Neural cell (in vitro differentiated cells): ENCODE data around the gene TMEM236. TPM values are rescaled to one million over a fixed set of nuclear protein-coding genes. Genes with fewer than 3 reads are reported as not detected.

Source experiments
- H2AFZ ChIP-seq: fragments of 200-600, 300-800 bp; sonication (generic), shearing (Covaris generic); 2 replicates; pipeline ENCODE4 v1.6.0; 2014; ENCODE audit warnings: low read depth, mild to moderate bottlenecking, antibody characterized with exemption, low read length, moderate library complexity
- H3F3A ChIP-seq: fragments of 200-600 bp; shearing (Covaris generic); 2 replicates; pipeline ENCODE4 v1.6.1; 2016; ENCODE audit warnings: mild to moderate bottlenecking, moderate library complexity, mixed read lengths, antibody characterized with exemption, low read length; ENCODE audit not compliant: insufficient read depth, poor library complexity, severe bottlenecking
- H3K27ac ChIP-seq: fragments of 200-600, 300-800 bp; sonication (generic), shearing (Covaris generic); 2 replicates; pipeline ENCODE4 v1.5.1; 2014; ENCODE audit warnings: mild to moderate bottlenecking, low read length, moderate library complexity
- H3K27me3 ChIP-seq: fragments of 300-800, 200-600 bp; sonication (generic), shearing (Covaris generic); 2 replicates; pipeline ENCODE4 v1.6.0; 2014; ENCODE audit warnings: mild to moderate bottlenecking, low read depth, low read length, moderate library complexity; ENCODE audit not compliant: insufficient read depth
- H3K36me3 ChIP-seq: fragments of 300-800, 200-600 bp; sonication (generic), shearing (Covaris generic); 2 replicates; pipeline ENCODE4 v1.5.1; 2014; ENCODE audit warnings: mild to moderate bottlenecking, antibody characterized with exemption, low read length, moderate library complexity; ENCODE audit not compliant: insufficient read depth
- H3K4me2 ChIP-seq: fragments of 300-800, 200-600 bp; sonication (generic), shearing (Covaris generic); 2 replicates; pipeline ENCODE4 v1.6.0; 2014; ENCODE audit warnings: mild to moderate bottlenecking, low read length
- H3K4me3 ChIP-seq: fragments of 300-800, 200-600 bp; sonication (generic), shearing (Covaris generic); 2 replicates; pipeline ENCODE4 v1.5.1; 2014; ENCODE audit warnings: mild to moderate bottlenecking, low read length, moderate library complexity
- H3K79me2 ChIP-seq: fragments of 200-600 bp; shearing (Covaris generic); replicated peaks from 2 replicates; pipeline ENCODE4 v1.6.0; 2014; ENCODE audit warnings: mild to moderate bottlenecking, low read length, moderate library complexity; ENCODE audit not compliant: insufficient read depth
- H3K9ac ChIP-seq: fragments of 300-800, 200-600 bp; sonication (generic), shearing (Covaris generic); 2 replicates; pipeline ENCODE4 v1.6.1; 2016; ENCODE audit warnings: mild to moderate bottlenecking, low read length, mixed read lengths
- H3K9me2 ChIP-seq: fragments of 200-600 bp; shearing (Covaris generic); 2 replicates; pipeline ENCODE4 v1.6.1; 2016; ENCODE audit warnings: mild to moderate bottlenecking, low read length, mixed read lengths; ENCODE audit not compliant: insufficient read depth
- H3K9me3 ChIP-seq: fragments of 200-600, 300-800 bp; sonication (generic), shearing (Covaris generic); 2 replicates; pipeline ENCODE4 v1.6.1; 2016; ENCODE audit warnings: mild to moderate bottlenecking, mixed run types, low read length, moderate library complexity, mixed read lengths
- H4K20me1 ChIP-seq: fragments of 200-600 bp; shearing (Covaris generic); 2 replicates; pipeline ENCODE4 v1.6.1; 2016; ENCODE audit warnings: mild to moderate bottlenecking, mixed run types; ENCODE audit not compliant: insufficient read depth
- CTCF ChIP-seq: fragments of 450-650 bp; IDR thresholded peaks from 2 replicates; pipeline ENCODE4 v1.5.1; 2014; ENCODE audit warnings: antibody characterized with exemption, mild to moderate bottlenecking, moderate library complexity; ENCODE audit not compliant: poor library complexity, severe bottlenecking
- EP300 ChIP-seq: fragments of 450-650 bp; conservative IDR thresholded peaks from 2 replicates; pipeline ENCODE4 v1.6.1; 2014; ENCODE audit warnings: antibody characterized with exemption, mild to moderate bottlenecking, moderate library complexity; ENCODE audit not compliant: poor library complexity, severe bottlenecking
- EZH2 ChIP-seq: fragments of 200-600, 300-800 bp; shearing (Covaris generic), sonication (generic); IDR thresholded peaks from 2 replicates; pipeline ENCODE4 v1.6.1; 2014; ENCODE audit warnings: antibody characterized with exemption, low read length, borderline replicate concordance, mild to moderate bottlenecking; ENCODE audit not compliant: insufficient read depth, poor library complexity, severe bottlenecking
- MXI1 ChIP-seq: fragments of 450-650 bp; conservative IDR thresholded peaks from 2 replicates; pipeline ENCODE4 v1.6.1; 2014; ENCODE audit warnings: antibody characterized with exemption, mild to moderate bottlenecking; ENCODE audit not compliant: poor library complexity, severe bottlenecking
- POLR2AphosphoS5 ChIP-seq: IDR thresholded peaks from 2 replicates; pipeline ENCODE4 v1.6.1; 2012
- RAD21 ChIP-seq: fragments of 450-650 bp; conservative IDR thresholded peaks from 2 replicates; pipeline ENCODE4 v1.6.1; 2014; ENCODE audit warnings: antibody characterized with exemption, mild to moderate bottlenecking, moderate library complexity
- REST ChIP-seq: IDR thresholded peaks from 2 replicates; pipeline ENCODE4 v1.6.1; 2012; ENCODE audit warnings: borderline replicate concordance
- SMC3 ChIP-seq: fragments of 450-650 bp; conservative IDR thresholded peaks from 2 replicates; pipeline ENCODE4 v1.6.1; 2014; ENCODE audit warnings: antibody characterized with exemption, mild to moderate bottlenecking, moderate library complexity; ENCODE audit not compliant: poor library complexity
- TAF1 ChIP-seq: IDR thresholded peaks from 2 replicates; pipeline ENCODE4 v1.6.1; 2012; ENCODE audit warnings: low read depth
- polyA plus RNA-seq: library from polyadenylated mRNA; depleted of rRNA; stranded (reverse); fragments of >200 nt; gene quantifications from 2 replicates; pipeline ENCODE4 v1.2.3, GENCODE V29; 2014

Gene TMEM236
- polyA plus RNA-seq, 1 donor from 2014 or later: 0.10 TPM

GRCh38 chr10:17765602-17766001 is 13.6 kb downstream of the TMEM236 start:
- TF ChIP-seq EP300: no peak
- TF ChIP-seq RAD21: no peak
- TF ChIP-seq TAF1: no peak
- Histone ChIP-seq H2AFZ (no peak overlapping the region), H3K27me3 (no peaks in the 10 kb centered on the region), H3K9ac (no peak overlapping the region), H3K9me2 (no peaks in the 10 kb centered on the region), H3K4me3 (no peak overlapping the region), H3K79me2 (no peaks in the 10 kb centered on the region), H3F3A (no peaks in the 10 kb centered on the region), H3K9me3 (no peaks in the 10 kb centered on the region), H3K36me3 (no peaks in the 10 kb centered on the region), H3K4me2 (no peak overlapping the region), H4K20me1 (no peaks in the 10 kb centered on the region), H3K27ac (no peak overlapping the region)

GRCh38 chr10:17766731-17767130 is 14.7 kb downstream of the TMEM236 start:
- TF ChIP-seq EZH2: no peak
- no peak for TF ChIP-seq CTCF
- no peak for TF ChIP-seq MXI1
- TF ChIP-seq SMC3: no peak
- no peak for TF ChIP-seq POLR2AphosphoS5
- TF ChIP-seq TAF1: no peak
- no peak for TF ChIP-seq REST
- Histone ChIP-seq H4K20me1 (no peaks in the 10 kb centered on the region), H3K27ac (no peak overlapping the region), H3K79me2 (no peaks in the 10 kb centered on the region), H3K9ac (no peak overlapping the region), H2AFZ (no peak overlapping the region), H3K36me3 (no peaks in the 10 kb centered on the region), H3K9me2 (no peaks in the 10 kb centered on the region), H3K27me3 (no peaks in the 10 kb centered on the region), H3F3A (no peaks in the 10 kb centered on the region), H3K9me3 (no peaks in the 10 kb centered on the region), H3K4me3 (no peak overlapping the region), H3K4me2 (no peak overlapping the region)

GRCh38 chr10:17768496-17768895 is 16.5 kb downstream of the TMEM236 start:
- no peak overlapping the region for H3K9ac ChIP-seq
- no peaks in the 10 kb centered on the region for H3K36me3 ChIP-seq
- H2AFZ ChIP-seq: no peak overlapping the region
- no peaks in the 10 kb centered on the region for H3K27me3 ChIP-seq
- no peaks in the 10 kb centered on the region for H3K79me2 ChIP-seq
- no peak overlapping the region for H3K27ac ChIP-seq
- H3F3A ChIP-seq: no peaks in the 10 kb centered on the region
- H3K9me2 ChIP-seq: no peaks in the 10 kb centered on the region
- no peak overlapping the region for H3K4me2 ChIP-seq
- H3K4me3 ChIP-seq: no peak overlapping the region
- H3K9me3 ChIP-seq: no peaks in the 10 kb centered on the region
- H4K20me1 ChIP-seq: no peaks in the 10 kb centered on the region
- TF ChIP-seq SMC3: no peak
- no peak for TF ChIP-seq TAF1
- no peak for TF ChIP-seq MXI1
- no peak for TF ChIP-seq POLR2AphosphoS5
- TF ChIP-seq RAD21: no peak
- TF ChIP-seq REST: no peak
- no peak for TF ChIP-seq EP300
- TF ChIP-seq CTCF: no peak
- no peak for TF ChIP-seq EZH2
